Fibroblast of skin of abdomen (primary cell): ENCODE measurements around the gene EGF. TPM values are rescaled to one million over a fixed set of nuclear protein-coding genes. Genes with fewer than 3 reads are reported as not detected.
A peak's percentile ranks its signal among the peaks of the same experiment; 100 is the strongest.
"Not testable (repeated sequence)": the region's sequence is repeated elsewhere in the genome, so short reads cannot be mapped to it uniquely, and the experiment has no call there.

Source experiments
- DNase-seq: peaks from one replicate; pipeline ENCODE4 v3.0.0-alpha.2; 2013
- polyA plus RNA-seq, 2 experiments: library from polyadenylated mRNA; unstranded; fragments of 120-200 nt; gene quantifications; one replicate each; pipeline ENCODE4 v1.2.1, GENCODE V29; 2013; ENCODE audit not compliant: insufficient read length in 2 of 2

EGF gene
- polyA plus RNA-seq (2013, experiment 1 of 2; ENCODE audit: insufficient read length), result 8.4 TPM
- 6.3 TPM for polyA plus RNA-seq (2013, experiment 2 of 2; ENCODE audit: insufficient read length)

DNA sequence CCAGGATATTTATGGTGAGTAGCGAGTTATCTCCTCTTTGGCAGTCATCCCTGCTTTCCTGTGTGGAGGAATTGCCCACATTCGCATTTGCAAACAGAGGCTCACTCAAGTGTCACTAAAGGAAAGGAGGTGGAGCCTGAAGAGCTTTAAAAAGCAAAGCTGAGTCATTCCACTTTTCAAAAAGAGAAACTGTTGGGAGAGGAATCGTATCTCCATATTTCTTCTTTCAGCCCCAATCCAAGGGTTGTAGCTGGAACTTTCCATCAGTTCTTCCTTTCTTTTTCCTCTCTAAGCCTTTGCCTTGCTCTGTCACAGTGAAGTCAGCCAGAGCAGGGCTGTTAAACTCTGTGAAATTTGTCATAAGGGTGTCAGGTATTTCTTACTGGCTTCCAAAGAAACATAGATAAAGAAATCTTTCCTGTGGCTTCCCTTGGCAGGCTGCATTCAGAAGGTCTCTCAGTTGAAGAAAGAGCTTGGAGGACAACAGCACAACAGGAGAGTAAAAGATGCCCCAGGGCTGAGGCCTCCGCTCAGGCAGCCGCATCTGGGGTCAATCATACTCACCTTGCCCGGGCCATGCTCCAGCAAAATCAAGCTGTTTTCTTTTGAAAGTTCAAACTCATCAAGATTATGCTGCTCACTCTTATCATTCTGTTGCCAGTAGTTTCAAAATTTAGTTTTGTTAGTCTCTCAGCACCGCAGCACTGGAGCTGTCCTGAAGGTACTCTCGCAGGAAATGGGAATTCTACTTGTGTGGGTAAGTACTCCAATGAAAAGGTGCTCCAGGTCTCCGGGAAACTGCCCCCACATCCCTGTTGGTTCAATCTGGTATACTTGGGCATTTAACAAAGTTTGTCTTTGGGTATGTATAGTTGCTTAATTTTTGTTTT is at the start of gene EGF:
Gene EGF (plus strand): TSS at position 178 of the 890 bp plus-strand sequence. CDS start 453 bp downstream, at position 631.
- peak; percentile 59 for DNase-seq

DNA sequence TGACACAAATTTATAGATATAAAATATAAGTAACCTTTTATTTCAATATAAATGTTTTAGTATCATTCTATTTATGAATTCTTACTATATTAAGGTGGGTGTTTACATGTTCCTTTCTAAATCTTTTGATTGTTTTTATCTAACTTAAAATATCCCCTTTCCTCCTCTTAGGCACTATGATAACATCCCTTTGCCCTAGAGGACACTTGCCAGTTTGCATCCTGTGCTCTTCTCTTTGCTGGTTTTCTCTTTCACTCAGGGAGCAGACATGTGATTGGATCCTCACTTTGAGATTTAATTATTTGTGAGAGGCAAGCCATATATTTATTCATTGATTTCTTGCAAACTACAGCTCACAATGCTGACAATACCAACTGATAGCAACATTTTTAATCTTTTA is 48.5 kb upstream of the EGF start:
- no peak for DNase-seq

DNA sequence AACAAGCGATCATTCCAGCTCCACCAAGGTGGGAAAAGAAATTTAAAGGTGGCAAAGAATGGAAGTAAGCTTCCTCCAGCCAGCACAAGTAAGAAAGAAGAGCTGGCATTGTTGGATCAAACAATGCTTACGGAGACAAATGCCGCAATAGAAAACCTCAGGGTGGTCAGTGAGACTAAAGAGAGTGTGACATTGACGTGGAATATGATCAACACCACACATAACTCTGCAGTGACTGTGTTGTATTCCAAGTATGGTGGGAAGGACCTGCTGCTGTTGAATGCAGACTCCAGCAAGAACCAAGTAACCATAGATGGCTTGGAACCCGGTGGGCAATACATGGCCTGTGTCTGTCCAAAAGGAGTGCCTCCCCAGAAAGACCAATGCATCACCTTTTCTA is 42.6 kb upstream of the EGF start:
- DNase-seq, result no peak

DNA sequence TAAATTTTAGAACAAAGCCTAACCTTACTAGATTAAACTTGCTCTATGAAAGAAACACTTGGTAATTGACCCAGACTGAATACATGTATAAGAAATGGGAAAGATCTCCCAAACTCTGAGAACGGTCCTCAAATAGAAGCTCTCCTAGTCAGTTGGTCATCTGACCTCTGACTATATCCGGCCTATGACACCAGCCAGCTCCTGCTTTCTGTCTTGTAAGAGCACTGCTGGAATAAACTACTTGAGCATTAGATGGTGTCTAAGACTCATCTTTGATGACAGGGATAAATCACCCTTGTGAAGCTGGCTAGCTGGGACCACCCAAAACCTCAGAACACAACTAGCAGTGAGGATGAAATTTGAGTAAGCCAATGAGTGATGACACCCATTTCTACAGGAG is 40.6 kb upstream of the EGF start:
- DNase-seq, result no peak

DNA sequence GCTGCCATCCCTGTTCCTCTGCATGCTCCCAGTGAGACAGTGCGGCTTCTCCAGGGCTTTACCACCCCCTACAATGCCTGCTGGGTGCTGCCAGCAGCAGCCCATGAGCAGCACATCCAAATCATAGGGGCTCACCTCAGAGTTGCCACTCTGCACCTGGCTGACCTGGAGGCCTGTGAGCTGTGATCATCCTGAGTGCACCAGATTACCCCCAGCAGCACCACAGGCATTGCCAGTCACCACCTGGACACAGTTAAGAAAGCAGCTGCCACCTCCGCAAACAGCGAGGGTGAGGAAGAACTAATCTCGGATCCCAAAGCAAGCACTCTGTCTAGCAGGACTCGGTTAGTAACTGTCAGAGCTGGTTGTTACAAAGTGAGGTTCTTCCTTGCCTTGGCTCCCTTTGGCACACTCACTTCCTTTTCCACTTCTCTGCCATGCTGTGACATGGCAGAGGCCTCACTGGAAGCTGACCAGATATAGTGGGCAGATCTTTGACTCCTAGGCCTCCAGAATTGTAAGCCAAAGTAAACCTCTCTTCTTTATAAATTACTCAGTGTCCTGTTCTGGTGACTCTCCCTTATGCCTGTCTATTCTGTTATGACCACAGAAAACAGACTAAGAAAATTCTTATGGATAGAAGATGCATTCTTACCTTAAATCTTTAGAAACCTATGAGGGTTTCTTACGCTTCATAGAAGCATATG is 39.6 kb upstream of the EGF start:
- DNase-seq, result no peak

DNA sequence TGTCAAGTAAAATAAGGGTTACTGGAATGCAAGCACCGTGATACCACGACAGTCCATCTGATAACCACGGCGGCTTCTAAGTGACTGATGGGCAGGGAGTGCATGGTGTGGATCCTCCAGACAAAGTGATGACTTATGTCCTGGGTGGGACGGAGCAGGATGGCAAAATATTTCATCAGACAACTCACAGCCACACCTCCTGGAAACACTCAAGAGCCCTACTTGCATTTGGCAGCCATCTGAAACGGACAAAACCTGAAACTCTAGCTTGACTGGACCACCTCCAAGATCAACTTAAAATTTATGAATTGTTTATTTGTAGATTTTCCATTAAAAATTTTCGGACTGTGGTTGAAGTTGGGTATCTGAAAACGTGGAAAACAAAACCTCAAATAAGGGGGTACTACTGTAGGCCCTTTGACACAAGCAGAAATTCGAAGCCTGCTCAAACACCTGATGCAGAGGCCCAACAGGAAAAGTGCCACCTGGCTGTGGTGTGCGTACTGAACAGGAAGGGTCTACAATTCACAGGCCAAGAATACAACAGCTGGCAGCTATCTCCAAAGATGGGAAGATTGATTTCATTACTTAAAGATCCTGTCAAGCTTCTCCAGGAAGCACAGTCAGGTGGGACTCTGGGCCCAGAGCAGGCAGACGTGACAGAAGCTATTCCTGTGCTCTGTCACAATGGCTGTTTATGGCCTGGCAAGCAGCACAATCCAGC is 38.7 kb upstream of the EGF start:
- DNase-seq, result peak; percentile 63

DNA sequence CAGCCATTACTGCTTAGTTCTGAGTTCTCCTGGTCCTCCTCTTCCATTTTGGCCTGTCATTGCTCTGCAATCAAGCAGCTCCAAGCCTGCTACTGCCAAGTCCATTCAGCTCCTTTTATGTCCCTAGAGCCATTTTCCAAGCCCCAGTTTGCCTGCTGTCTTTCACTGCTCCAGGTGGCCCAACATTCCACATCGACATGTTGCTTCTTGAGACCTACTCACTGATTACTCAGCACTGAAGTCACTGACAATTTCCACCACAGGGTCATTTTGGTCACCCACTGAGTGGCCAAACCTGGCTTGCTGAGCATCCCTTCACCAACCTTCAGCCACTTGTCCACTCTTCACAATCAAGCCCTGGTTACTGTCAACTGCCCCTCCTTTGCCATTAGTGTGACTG is 37.6 kb upstream of the EGF start:
- DNase-seq, result no peak

DNA sequence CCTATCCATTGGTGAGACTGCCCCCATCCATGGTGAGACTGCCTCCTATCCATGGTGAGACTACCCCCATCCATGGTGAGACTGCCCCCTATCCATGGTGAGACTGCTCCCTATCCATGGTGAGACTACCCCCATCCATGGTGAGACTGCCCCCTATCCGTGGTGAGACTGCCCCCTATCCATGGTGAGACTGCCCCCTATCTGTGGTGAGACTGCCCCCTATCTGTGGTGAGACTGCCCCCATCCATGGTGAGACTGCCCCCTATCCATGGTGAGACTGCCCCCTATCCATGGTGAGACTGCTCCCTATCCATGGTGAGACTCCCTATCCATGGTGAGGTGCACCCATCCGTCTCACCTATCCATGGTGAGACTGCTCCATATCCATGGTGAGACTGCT is 37.1 kb upstream of the EGF start:
- DNase-seq, result not testable (repeated sequence)

DNA sequence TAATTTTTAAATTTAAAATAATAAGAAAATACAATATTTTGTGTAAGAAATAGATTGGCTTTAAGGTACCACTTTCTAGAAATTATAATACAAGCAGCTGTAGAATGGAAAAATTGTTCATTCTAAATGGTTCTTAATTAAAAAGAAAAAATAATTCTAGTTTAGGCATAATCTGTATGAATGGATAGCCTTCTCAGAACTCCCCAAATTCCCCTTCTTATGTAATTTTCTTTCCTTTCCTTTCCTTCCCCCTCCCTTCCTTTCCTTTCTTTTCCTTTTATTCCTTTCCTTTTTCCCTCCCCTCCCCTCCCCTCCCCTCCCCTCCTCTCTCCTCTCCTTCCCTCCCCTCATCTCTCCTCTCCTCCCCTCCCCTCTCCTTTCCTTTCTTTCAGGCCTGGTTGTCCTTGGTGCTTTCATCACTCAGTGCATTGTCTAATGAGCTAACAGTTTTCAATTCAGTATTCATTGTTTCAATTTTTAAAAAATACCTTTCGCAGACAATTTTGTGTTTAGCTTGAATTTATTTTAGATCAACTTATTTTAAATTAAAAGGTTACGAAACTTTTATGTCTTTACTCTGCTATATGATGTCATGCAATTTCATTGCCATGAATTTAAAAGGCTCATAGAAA is 35.9 kb upstream of the EGF start:
- DNase-seq, result no peak

DNA sequence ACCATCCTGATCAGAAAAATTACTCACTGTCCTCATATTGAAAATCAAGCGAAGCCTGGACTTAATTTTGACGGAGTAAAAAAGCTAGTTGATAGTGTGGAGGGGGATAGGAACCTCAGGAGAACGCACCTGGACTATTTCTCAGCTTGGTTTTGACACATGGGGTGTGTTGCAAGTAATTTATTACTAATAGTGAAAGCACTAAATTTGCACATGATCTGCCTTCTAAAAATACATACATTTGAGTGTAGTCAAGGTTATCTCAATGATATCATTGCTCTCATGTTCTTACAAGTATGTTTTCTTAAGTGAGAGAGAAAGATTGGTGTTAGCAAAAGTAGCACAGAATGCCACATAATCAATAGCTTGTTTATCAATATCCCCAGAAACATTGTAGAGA is 35.3 kb upstream of the EGF start:
- DNase-seq, result no peak

DNA sequence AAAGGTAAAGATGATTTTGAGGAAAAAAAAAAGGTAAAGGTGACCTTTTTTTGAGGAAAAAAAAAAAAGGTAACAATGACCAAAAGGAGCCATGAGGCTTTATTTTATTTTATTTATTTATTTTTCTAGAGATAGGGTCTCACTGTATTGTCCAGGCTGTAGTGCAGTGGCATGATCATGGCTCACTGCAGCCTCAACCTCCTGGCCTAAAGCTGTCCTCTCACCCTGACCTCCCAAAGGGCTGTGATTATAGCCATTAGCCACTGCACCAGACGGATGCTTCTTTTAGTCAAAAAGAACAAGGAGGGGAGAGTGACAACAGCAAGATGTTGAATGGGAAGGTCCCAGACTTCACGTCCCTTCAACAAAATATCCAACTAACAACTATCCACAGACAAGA is 34.3 kb upstream of the EGF start:
- no peak for DNase-seq

DNA sequence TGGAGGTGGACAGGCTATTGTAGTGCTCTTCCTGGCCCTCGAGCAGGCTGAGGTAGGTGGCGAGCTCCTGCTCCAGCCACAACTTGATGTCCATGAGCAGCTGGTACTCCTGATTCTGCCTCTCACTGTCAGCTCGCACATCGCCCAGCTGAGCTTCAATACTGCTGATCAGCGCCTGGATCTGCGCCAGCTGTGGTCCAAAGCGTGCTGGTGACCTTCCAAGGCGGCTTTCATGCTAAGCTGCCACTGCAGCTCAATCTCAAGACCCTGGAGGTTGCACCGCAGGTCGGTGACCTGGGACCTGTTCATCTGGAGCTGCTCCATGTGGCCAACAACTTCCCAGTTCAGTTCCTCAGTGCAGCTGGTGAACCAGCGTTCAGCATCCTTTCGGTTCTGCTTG is 33.6 kb upstream of the EGF start:
- DNase-seq, result no peak

DNA sequence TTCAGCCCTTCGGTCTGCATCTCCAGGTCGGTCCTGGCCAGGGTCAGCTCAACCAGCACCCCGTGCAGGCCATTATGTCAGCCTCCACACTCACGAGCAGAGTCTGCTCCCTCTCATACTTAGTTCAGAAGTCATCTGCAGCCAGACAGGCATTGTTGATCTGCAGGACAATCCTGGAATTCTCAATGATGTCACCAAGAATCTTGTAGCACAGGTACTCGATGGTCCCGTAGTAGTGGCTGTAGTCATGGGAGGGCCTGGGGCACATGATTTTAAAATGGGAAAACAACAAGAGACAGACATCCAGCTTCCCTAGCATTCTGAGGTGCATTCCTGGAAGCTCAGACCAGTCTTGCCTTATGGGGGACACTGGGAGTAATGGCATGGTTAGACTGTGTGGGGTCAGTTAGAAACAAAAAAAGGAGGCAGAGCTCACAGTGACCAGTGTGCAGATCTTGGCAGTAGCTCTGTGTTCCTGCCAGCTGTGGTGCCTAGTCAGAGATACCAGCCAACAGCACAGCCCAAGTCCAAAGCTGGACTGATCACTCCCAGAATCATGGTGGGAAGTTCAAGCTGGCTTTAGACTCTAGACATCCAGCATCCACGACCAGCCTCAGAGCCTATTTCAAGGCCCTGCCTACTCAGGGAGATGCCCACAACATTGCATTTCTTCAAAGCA is 32.9 kb upstream of the EGF start:
- DNase-seq, result no peak

DNA sequence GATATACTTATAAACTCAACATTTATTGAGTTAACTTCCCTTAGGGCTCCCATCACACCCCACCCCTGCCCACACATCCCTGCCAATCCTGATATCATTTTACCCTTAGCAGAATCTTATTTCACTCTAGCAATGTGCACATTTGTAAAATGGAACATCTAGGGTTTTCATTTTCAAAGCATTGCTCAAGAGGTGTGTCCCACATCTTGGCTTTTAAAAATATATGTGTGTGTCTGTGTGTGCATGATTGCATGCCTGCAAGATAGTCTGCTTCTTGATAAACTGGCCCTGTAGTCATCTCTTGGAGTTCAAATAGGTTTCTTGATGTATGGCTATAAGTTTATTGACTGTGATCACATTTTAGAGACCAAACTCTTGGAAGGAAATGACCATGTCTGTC is 26.4 kb upstream of the EGF start:
- DNase-seq, result no peak

DNA sequence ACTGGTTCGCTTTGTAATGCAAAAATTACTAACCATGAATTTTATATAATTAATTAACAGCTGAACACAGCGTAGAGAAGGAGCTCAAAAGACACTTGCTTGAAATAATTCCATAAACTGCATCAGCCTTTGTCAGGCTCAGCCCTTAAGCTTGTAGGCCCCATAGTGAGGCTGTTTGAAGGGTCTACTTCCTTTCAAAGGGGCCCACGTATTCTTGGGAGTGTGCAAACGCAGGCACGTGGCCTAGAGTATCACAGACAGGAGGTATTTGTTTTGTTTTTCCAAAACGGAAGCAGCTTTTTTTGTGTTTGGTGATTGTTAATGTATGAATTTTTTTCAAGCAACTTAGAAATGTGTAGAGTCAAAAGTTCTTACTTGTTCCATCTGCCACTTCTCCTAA is 25.6 kb upstream of the EGF start:
- DNase-seq, result no peak

DNA sequence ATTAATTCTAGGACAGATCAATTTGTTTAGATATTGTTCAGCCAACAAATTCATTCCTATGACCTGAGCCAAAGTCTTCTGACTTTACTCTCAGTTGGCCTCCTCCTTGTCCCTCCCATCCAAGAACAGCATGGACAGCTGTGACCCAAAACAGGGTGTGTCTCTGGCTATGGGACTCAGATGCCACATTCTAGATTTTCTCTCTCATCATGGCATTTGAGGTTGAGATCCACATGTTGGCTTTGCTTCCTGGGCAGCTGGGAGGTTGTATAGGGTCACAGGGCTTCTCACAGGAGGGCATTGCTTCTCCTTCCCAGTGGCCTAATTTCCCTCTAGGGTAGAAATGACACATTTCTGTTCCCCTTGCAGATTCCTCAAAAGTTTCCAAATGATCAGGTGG is 22.6 kb upstream of the EGF start:
- no peak for DNase-seq

DNA sequence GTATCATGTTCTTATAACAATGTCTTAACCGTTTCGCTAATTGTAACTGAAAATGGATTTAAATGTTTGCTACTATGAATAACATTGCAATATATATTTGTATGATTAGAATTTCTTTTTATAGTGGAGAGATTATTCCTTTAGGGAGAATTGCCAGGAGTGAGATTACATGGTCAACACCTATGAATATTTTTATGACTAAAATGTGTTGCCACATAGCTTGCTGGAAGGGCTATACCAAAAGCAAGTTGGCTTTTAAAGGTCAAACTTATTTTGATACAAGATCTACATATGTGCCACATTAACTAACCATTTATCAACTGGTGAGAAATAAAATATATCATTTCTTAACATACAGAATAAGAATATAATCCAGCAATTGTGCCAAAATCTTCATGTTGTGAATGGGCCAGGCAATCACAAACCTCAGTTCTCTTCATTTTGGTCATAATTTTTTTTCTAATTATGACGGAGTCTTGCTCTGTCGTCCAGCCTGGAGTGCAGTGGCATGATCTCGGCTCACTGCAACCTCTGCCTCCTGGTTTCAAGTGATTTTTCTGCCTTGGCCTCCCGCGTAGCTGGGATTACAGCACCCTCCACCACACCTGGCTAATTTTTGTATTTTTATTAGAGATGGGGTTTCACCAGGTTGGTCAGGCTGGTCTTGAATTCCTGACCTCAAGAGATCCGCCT is 10.0 kb upstream of the EGF start:
- no peak for DNase-seq

DNA sequence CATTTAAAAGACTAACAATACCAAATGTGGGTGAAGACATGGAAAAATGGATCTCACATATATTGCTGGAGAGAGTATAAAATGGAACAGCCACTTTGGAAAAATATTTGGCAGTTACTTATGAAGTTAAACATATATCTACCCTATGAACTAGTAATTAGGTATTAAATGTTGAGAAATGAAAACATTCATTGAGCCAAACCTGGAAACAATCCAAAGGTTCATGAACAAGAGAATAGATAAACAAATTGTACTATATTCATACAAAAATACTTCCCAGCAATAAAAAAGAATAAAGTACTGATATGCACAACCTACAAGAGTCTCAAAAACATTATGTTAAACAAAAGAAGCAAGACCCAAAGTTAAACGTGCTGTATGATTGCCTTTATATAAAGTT is 4.0 kb upstream of the EGF start:
- no peak for DNase-seq

DNA sequence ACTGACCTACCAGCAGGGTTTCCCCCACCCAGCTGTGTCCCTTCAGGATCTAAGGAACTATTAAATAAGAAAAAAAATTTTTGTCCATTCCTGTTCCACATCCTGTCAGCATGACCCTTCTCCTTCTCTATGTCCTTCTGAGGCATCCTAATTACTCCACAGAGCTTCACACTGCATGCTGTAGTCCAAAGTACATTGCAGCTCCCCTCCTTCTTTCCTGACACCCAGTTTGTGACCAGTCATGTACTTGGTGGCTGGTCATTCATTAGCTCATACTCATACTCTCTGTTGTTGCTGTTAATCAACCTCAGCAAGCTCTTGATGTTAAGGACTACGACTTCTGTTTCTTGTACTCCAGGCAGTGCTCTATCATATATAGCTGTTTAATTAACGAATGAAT is 2.4 kb upstream of the EGF start:
- DNase-seq, result no peak

DNA sequence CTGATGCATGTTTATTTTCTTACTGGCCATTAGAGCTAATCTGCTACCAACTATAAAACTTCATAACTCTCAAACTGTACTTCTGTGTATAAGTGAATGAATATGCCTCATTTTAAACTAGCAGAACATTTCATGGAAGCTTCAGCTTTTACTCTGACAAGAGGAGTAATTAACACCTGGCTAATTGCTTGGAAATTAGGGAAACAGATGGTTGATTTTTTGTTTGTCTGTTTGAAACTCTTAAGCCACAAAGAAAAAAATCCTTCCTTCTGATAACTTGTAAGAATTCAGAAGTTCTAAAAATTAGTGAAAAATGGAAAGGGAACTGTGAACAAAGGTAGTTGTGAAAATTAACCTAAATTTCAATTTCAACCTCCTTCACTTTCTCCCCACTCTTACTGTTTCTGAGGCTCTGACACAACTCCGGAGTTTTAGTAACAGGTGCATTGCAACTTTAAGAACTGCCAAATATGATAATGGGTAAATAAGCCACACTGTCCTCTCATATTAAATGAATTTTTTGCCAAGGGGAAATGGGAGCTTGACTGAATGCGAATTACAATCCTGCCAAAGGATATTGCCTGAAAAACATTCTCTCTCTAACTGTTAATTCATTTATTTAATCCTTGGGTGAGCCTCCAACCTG is 1.0 kb downstream of the EGF start:
- DNase-seq, result no peak

DNA sequence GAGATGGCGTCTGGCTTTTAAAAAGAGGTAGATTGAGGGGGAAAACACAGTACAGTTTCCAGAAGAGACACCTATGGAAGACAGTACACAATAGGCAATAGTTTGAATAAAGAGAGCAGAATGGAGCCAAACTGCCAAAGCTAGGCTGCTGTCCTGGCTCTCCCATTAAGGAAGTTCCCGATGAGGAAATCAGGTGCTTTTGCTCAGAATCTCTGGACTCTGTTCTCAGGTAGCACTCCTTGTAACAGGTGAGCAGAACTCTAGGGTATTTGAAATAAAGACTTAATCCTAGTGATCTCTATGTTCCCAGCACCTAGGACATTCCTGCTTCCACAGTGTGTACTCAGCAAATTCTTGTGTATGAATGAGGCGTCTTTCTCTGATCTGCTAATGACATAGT is 1.6 kb downstream of the EGF start:
- DNase-seq, result no peak
